Measurements from ENCODE around the gene ZCCHC24. TPM values are rescaled to one million over a fixed set of nuclear protein-coding genes. Genes with fewer than 3 reads are reported as not detected.

The ZCCHC24 gene
- total RNA-seq, 1 experiment from 2014 or later, result 3.8 TPM

DNA sequence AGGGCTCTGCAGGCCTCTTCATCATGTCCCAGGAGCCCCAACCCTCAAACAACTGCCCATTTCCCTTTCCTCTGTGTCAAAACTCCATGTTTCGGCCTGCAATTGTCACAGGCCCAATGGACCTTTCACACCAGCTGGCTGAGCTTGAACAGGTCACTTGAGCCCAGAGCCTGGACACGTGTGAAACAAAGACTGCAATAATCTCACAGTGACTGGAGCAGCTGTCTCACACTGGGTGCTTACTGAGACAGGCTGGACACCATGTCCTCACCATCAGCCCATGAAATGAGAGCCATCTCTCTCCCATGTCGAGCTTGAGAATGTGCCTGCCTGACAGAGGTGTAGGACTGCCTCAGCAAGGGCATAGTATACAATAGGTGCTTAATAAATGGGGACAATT lies 47.4 kb upstream of the ZCCHC24 start:
- H2BK120ac ChIP-seq (ENCODE audit: low read depth, low read length, poor library complexity, severe bottlenecking), result no peak overlapping the region
- H2BK20ac ChIP-seq (ENCODE audit: low read depth, low read length, poor library complexity, severe bottlenecking), result no peak overlapping the region
- H3K18ac ChIP-seq (ENCODE audit: insufficient read length, low read depth, low read length), result no peak overlapping the region
- no peaks in the 10 kb centered on the region for H3K23me2 ChIP-seq (ENCODE audit: insufficient read length, low read depth, low read length, poor library complexity, severe bottlenecking)
- H3K14ac ChIP-seq (ENCODE audit: insufficient read depth, low read length), result no peak overlapping the region
- Mint-ChIP-seq H3K36me3 (ENCODE audit: insufficient read depth in 1 of 3, low read depth in 3 of 3) (0 out of 7 replicates have a peak, but pooled peaks cover 0 to 2% (median 0%) of the 10 kb centered on the region in 3 experiments), H3K4me1 (peaks cover 7 to 13% of the 10 kb centered on the region in 2 experiments), H3K9me3 (peaks cover 0 to 3% of the 10 kb centered on the region in 2 experiments; a peak in 2 of 5 replicates), H3K4me3 (no peak overlapping the region), H3K27ac (no peak overlapping the region), H3K27me3 (ENCODE audit: low read depth) (peaks cover 48% of the 10 kb centered on the region)
- no peak overlapping the region for H4K8ac ChIP-seq (replicated peaks; ENCODE audit: insufficient read length, low read depth, low read length)
- H3K27me3 ChIP-seq (ENCODE audit: insufficient read depth, low read length), result no peaks in the 10 kb centered on the region
- H3K79me1 ChIP-seq (ENCODE audit: insufficient read depth, low read depth, low read length, poor library complexity, severe bottlenecking), result no peaks in the 10 kb centered on the region
- no peak overlapping the region for H3K56ac ChIP-seq (ENCODE audit: insufficient read length, low read depth, low read length)
- H2AK5ac ChIP-seq (ENCODE audit: insufficient read length, low read length), result no peak overlapping the region
- H3K9me3 ChIP-seq (ENCODE audit: control insufficient read depth, low read depth, low read length), result no peaks in the 10 kb centered on the region
- no peak overlapping the region for H4K5ac ChIP-seq (ENCODE audit: insufficient read length, low read depth, low read length)
- no peaks in the 10 kb centered on the region for H3K79me2 ChIP-seq (ENCODE audit: insufficient read depth, low read length)
- no peak for DNase-seq
- TF ChIP-seq, protein P1, sequence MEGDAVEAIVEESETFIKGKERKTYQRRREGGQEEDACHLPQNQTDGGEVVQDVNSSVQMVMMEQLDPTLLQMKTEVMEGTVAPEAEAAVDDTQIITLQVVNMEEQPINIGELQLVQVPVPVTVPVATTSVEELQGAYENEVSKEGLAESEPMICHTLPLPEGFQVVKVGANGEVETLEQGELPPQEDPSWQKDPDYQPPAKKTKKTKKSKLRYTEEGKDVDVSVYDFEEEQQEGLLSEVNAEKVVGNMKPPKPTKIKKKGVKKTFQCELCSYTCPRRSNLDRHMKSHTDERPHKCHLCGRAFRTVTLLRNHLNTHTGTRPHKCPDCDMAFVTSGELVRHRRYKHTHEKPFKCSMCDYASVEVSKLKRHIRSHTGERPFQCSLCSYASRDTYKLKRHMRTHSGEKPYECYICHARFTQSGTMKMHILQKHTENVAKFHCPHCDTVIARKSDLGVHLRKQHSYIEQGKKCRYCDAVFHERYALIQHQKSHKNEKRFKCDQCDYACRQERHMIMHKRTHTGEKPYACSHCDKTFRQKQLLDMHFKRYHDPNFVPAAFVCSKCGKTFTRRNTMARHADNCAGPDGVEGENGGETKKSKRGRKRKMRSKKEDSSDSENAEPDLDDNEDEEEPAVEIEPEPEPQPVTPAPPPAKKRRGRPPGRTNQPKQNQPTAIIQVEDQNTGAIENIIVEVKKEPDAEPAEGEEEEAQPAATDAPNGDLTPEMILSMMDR (conservative IDR thresholded peaks at IDR 0.05), result no peak
- H3K23ac ChIP-seq (ENCODE audit: insufficient read length, low read depth, low read length), result no peak overlapping the region
- H3T11ph ChIP-seq (ENCODE audit: low read length), result no peak overlapping the region
- H2BK5ac ChIP-seq (ENCODE audit: insufficient read length, low read length), result no peak overlapping the region
- H3K9ac ChIP-seq (ENCODE audit: extremely low read depth, insufficient read length, low read length), result no peak overlapping the region
- no CpG with 5 or more reads among the region's 3 CpGs for WGBS (ENCODE audit: extremely low coverage, insufficient read length, low lambda C conversion rate)
- no peak overlapping the region for H3K4ac ChIP-seq (ENCODE audit: low read depth, low read length)
- H4K91ac ChIP-seq (ENCODE audit: insufficient read length, low read depth, low read length), result no peak overlapping the region
- no peak overlapping the region for H3K4me2 ChIP-seq (ENCODE audit: insufficient read depth, insufficient read length, low read length)
- H4K20me1 ChIP-seq (ENCODE audit: control insufficient read depth, insufficient read depth, insufficient read length), result no peaks in the 10 kb centered on the region
- no peak overlapping the region for H2BK15ac ChIP-seq (ENCODE audit: low read depth, low read length)
- H3K27ac ChIP-seq (ENCODE audit: insufficient read length, low read depth, low read length), result no peak overlapping the region
- no peaks in the 10 kb centered on the region; the same call in 1 of the 2 replicates for H3K4me1 ChIP-seq (ENCODE audit: insufficient read depth, low read length)
- H2AFZ ChIP-seq (ENCODE audit: low read length), result no peak overlapping the region
- H2BK12ac ChIP-seq (ENCODE audit: insufficient read length, low read depth, low read length), result no peak overlapping the region
